IPS DF 4.7 (cell line): Measurements from ENCODE around the gene GAS7.

ENCODE experiments used
- DNase-seq: peaks from one replicate; pipeline ENCODE4 v3.0.0-alpha.2; 2013; ENCODE audit warnings: low spot score; ENCODE audit errors: extremely low read depth

Gene GAS7

DNA sequence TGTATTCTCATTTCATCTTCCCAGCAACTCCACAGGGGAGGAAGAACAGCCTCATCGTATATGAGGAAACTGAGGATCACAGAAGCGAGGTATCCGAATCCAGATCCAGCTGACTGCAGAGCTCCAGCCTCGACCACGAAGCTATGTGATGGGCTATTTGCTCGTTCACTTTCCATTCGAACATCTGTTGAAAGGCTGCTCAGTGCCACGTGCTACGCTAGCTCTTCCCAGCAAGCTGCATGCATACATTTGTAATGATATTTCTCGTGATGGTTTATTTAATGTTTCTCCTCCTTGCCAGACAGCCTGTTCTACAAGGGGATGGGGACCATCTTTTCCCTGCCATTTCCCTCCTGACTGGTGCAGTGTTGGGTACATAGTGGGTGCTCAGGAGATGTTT lies 244.9 kb downstream of the GAS7 start:
- no peak for DNase-seq

DNA sequence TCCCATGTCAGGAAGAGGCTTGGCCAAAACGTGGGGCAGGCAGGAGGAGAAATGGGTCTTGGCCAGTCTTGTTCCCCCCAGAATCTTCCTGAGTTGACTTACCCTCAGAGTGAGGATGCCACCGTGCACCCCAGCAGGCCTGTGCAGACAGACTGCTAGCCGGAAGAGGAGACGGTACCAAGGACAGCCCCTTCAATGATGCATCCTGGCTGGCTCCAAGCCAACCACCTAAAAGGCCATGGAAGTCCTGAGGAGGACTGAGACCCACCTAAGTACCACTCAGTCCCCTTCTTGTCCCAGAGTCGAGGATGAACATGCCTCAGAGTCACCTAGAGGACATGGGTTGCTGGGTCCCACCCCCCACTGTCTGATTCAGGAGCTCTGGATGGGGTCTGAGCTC lies 246.6 kb downstream of the GAS7 start:
- no peak for DNase-seq

DNA sequence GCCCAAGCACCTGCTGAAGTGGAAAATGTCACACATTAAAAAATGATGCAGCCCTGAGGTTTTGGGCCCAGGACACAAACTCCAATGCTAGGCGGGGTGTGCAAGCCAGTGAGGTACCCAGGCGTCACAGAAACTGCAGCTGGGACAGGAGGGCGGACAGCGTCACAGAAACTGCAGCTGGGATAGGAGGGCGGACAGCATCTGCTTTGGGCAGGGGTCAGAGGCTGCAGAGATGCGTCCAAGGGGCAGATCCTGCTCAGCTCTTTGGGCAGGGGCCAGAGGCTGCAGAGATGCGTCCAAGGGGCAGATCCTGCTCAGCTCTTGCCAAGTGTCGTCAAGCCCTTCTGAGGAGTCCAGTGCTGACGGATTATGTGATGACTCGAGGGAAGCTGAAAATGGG lies 249.5 kb downstream of the GAS7 start:
- DNase-seq = no peak

DNA sequence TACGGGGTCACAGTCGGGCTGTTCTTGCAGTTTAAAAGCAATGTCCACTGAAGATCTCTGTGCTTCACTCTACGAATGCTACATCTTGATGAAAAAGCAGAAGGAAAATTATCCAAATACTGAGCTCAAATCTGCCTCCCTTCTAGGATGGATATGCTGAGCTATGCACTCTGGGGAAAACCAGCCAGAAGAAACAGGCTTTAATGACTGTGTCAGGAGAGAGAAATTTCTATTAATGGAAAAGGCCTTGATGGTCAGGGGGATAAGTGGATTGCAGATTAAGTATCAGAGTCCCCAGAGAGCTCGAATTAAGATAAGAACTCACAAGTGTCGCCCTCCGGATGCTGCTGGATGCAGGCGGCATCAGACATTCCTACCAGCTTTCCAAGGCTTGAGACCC lies 253.7 kb downstream of the GAS7 start:
- no peak for DNase-seq

DNA sequence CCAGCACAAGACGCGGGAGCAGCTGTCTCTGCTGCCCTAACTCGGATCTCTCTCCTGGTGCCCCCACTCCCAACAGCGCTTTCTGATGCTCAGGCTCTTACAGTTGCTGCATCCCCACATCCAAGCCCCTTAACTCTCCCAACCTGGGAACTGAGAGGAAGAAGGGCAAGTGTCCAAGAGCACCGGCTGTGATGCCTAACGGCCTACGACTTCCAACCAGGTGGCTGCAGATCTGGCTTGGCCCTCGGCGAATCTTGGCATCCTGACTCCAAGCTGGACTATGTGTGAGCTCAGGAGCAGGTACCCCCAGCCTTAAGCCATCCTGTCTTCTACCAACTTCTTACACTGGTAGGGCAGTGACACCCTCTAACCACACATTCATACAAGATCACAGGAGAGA lies 255.1 kb downstream of the GAS7 start:
- no peak for DNase-seq

DNA sequence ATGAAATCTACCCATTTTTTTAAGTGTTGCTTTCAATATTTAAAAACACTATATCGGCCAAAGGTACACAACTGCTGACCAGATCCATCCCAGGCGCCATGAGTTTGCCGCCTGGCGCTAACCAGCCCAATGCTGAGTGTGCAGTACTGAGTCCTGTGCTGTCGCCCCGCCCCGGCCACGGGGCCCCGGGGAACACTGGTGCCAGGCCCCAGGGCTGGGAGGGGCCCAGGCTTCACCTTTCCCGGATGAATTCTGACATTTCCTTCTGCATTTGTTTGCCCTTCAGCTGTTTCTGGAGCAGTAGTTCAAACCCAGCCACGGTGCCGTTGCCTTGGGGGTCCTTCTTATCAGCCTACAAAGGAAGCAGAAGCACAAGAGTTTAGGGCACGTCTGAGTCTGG lies 255.5 kb downstream of the GAS7 start:
- DNase-seq = no peak

DNA sequence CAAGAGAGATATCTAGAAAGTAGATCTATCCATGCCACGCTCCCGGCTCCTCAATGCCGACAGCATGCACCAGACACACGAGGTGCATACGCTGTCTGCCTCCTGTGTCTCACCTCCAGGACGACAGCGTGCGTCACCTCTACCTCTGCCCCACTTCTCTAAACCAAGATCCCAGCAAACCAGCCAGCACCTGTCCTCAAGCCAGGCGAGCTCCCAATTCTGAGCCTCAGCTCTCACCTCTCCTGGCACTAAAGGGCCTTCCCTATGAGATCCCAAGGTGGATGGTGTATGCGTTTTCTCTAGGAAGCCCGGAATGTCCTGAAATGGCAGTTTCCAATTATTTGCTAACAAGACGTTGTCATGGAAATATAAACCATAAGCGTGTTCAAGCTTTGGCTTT lies 257.1 kb downstream of the GAS7 start:
- no peak for DNase-seq

DNA sequence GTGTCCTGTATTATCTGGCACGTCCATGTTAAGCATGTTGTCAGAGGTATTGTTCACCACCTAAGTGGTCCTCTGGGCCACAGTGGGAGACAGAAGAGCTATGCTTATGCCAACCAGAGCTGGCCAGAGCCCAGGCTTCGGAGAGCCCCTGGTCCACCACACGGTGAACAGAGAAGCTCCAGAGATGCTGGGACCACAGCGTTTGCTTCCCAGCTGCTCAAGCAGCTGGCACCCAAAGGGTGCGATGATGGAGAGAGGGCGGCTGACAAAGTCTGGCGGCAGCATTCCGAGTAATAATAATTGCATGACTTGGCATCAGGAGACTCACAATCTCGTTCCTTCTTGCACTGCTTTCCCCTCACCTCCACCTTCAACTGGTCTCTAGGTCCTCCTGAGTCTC lies 257.6 kb downstream of the GAS7 start:
- no peak for DNase-seq

DNA sequence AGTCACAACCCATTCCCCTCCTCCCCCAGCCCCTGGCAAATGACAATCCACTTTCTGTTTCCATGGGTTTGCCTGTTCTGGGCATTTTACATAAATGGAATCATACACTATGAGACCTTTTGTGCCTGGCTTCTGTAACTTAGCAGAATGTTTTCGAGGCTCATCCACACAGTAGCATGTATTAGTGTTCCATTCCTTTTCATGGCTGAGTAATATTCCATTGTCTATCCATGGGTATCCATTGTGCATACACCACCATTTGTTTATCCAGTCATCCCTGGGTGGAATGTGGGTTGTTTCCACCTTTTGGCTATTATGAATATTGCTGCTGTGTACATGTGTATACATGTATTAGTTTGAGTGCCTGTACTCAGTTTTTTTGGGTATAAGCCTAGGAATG lies 259.6 kb downstream of the GAS7 start:
- DNase-seq = no peak

DNA sequence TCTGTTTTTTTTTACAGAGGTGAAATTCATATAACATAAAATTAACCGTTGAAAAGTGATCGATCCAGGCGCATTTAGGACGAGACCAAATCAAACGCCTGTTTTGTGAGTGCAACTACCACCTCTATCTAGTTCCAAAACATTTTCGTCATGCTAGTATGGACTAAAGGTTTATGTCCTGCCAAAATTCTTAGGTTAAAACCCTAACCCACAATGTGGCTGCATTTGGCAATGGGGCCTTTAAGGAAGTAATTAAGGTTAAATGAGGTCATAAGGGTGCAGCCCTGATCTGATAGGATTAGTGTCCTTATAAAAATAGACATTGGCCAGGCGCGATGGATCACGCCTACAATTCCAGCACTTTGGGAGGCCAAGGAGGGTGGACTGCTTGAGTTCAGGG lies 260.5 kb downstream of the GAS7 start:
- no peak for DNase-seq

DNA sequence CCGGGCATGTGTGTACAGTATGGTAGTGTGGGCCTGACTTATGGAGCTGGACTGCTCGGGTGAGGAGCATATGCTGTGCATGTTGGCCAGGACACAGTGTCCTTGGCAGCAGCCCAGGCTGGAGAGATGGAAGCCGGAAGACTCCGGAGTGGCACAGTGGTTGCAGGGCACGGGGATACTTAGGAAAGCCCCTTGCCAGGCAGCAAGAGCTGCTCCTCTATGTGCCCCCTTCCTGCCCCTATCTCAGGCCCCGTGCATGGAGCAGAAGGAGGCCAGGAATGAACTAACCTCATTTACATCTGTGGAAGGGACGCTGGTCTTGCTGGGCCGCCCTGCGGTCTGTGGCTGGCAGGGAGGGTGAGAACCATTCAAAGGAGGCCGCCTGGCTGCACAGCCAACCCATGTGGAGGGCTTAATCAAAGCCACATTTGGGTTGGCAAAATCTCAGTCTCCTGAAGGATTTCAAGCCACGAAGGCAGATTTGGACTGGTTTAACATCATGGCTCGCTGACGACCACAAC lies 261.1 kb downstream of the GAS7 start:
- no peak for DNase-seq

DNA sequence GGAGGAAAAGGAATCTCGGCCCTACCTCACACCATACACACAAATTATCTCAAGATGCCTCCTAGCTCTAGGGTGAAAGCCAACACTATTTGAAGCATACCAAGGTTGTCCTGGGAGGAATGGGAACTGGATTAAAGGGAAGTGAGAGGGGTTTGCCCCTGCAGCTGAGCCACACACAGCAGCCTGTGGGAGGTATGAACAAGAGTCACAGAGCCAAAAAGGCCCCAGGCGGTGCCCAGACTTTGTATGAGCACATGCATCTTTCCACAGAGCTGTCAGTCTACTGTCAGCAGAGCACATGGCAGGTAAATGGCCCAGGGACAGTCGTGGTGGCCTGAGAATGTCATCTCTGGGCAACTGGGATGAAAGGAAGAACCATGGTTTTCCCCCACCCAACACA lies 262.3 kb downstream of the GAS7 start:
- DNase-seq = no peak

DNA sequence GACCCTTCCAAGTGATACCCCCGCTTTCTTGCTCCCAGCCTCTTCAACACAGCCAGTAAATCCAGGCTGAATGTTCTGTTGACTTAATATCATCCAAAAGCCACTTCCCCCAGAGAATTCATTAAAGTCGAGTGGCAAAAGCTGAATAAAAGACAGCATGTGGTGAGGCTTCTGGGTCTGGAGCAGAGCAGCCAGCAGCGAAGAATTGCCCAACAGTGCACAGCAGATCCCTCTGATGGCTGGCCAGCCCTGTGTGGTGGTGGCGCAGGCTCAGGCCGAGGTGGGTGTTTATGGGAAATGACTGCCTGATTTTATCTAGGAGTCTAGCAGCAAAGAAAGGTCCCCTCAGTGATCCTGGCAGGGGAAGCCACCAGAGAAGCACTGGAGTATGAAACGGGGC lies 263.0 kb downstream of the GAS7 start:
- no peak for DNase-seq

DNA sequence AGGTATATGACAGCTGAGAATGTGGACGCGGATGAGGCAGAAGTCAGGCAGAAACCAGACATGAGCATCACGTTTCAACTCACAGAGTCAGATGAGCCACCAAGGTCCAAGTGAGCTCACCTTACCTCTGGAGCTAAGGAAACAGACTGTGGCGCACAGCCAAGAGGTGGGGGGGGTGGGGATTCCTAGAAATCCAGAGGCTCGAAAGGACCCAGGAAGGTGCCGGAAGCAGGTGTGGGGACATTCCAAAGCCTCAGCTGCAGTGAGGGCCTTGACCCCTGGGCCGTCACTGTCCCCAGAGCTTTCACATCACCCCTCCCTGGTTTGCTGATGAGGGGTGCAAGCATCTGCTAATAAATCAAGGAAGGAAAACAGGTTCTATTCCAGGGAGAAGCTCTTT lies 264.1 kb downstream of the GAS7 start:
- no peak for DNase-seq

DNA sequence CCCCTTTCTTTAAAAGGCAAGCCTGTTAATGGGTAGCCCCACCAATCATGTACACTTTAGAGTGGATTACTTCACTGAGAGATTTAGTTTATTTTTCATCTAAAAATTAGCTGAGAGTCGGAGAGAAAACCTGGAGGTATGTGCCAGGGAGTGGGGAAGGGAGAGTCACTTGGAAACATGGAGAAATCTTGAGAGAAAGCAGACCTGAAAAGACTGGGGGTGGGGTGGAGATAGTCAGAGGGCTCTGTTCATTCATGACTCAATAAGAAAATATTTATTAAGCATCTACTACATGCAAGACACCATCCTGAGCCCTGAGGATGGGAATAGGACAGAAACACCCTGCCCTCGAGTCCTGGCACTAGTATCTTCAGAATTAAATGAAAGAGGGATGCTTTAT lies 265.9 kb downstream of the GAS7 start:
- DNase-seq = no peak

DNA sequence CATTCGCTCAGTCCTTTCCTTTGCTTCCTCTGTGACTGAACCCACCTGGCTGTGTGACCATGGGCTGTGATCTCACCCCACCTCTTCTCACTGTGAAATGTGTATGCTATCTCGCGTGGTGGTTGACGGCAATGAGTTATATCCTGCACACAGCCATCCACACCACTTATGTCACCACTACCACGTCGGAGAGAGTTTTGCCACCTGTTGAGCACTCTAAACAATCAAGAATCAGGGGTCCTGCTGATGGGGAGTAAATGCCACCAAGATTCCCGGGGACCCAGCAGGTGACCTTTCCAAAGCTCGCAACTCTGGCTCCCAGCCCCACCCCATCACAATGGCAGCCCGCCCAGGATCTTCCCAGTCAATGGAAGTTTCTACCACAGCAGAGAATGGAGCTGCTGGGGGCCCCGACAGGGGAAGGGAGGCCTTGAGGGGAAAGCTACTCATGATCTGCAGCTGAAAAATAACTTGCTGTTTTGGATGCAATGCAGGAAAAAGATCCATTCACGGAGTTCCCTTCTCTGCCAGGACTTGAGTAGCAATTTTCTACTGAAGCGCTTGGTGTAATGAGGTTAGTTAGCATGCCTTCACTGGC lies 267.2 kb downstream of the GAS7 start:
- no peak for DNase-seq

DNA sequence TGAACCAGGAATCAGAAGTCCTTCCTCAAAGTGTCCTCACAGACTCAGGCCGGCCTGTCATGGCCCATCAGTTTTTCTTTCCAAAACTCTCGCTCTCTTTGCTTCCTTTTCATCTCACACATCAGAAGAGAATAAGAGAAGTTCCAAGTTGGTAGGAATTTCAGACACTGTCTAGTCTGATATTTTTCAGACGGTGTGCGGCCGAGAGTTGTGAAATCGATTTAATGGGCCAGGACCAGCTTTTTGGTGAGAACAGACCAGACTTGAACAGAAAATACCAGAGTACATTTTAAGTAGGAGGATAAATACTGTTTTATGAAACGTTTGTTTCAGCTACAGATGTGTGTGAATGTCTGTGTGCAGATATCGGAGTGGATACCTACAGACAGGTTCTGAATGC lies 268.5 kb downstream of the GAS7 start:
- DNase-seq = no peak

DNA sequence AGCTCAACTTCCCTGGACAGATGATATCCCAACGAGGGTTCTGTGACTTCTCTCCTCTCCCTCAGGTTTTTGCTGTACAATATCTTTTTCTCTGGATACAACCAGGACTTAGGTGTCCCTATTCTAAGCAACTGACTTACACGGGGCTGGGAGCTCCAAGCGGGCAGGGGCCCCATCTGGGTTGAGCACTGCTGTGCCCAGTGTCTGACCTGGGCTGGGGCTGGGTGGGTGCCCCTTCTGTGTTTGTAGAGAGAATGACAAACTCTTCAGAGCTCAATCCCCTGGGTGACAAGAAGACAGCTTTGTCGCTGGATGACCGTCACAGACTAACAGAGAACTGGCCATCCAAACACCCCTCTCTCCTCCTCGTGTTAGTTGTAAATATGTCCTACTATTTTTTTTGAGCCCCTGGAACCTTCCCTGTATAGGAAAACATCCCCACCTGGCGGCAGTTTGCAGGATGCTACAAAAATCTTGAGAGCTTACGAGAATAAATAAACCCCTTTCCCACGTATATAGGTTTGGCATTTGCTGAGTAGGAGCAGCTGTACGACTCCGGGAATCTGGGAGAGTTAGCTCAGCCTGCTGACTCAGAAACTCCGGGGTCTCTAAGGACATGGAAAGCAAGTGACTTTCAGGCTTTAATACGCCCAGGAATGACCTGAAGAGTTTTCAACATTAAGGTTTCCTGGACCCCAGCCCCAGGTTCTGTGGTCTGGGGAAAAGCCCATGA lies 269.6 kb downstream of the GAS7 start:
- no peak for DNase-seq

DNA sequence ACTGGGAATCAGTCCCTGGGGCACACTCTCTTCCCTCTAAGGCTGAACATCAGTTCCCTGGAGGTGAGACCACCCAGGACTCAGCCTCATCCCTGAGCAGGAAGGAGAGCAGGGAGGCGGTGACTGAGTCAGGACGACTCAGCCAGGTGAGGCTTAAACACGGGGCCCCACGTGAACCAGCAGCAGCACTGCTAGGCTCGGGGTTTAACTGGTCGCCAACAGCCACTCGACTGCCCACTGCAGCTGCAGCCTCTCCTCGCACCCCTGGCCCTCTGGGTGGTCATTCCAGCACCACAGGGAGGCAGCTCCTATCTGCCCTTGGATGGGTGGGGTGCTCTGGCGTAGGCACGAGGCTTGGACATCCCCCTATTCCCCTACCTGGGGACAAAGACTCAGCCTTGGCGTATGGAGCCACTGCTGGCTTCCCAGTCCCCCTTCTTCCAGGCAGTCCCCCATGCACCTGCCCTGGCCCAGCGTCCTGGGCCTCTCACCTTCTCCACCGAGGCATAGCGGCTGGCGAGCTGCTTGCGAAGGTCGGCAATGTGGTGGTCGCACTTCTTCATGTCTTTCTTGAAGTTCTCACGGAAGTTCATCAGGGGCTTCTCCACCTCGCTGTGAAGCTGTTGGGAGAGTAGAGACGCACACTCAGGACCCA lies 272.1 kb downstream of the GAS7 start:
- no peak for DNase-seq

DNA sequence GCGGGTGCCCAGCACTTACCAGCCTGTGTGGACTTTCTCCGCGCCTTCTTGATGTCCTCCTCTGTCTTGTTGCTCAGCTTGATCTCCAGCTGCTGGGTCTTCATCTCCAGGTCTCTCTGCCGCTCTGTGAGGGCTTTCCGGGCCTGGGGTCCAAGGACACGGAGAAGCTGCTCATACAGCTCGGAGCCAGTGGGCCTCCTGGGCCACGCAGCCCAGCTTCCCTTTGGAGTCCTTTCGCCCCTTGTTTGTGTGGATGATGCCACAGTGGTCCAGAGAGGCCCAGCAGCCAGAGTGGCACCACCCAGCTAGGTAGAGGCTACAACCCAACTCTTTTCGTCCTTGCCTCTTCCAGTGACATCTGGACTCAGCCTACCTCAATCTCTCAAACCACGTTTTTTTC lies 272.9 kb downstream of the GAS7 start:
- no peak for DNase-seq

DNA sequence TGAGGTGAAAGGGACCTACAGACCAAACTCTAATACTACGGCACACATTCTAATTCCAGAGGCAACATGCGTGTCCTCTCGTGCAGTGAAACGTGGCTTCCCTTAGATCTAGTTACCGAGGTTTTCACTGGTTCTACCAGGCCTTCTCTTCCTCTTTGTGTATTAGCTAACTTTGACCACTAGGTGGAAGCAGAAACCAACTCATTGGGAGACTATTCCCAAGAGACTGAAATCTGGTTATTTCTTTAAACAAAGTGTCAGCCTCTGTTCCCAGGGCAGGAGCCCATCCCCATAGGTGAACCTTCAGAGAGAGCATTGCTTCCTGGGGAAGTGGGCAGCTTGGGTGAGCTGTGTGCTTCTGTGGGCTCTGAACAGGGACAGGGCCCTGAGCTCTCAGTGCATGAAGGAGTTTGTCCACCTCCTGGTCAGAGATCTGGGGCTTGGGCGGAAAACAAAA lies 273.6 kb downstream of the GAS7 start:
- peak; percentile 58 for DNase-seq

DNA sequence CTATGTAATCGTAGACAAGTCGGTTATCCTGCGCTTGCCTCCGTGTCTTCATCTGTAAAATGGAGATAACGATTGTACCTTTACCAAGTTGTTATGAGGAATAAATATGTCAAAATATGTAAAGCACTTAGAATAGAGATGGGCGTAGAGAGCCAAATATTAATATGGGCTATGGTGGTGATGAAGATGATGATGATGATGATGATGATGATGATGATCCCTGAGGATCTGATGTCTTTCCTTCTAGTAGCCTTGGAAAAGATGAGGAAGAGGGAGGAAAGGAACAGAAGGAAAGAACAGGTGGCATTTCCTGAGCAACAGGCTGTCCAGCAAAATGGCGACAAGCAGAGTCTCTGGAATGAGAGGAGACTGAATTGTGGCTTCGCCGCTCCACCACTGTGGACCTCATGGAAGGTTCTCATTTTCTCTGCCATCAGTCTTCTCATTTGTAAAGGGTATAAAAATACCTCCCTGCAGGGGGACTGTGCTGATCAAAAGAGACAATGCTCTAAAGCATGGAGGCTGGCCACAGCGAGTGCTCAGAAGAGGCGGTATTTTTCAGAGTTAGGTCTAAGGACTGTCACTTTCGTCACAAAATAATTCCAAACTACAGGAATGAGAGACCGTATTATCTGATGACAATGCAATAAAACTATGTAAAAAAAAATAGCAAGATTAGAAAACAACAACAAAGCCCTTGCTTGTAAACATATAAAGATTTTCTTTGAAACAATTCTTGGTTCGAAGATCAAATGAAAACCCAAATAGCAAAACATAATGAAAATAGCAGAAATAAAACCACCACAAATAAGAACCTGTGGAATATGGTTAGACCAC lies 276.2 kb downstream of the GAS7 start:
- DNase-seq = no peak
